K562 (cell line): Measurements from ENCODE around the gene RAB26. TPM values are rescaled to one million over a fixed set of nuclear protein-coding genes. Genes with fewer than 3 reads are reported as not detected.

Source experiments
- MEF2A ChIP-seq: IDR thresholded peaks from 2 replicates; pipeline ENCODE4 v1.6.1; 2011; ENCODE audit warnings: low read depth, mild to moderate bottlenecking, low read length, moderate library complexity; ENCODE audit not compliant: control insufficient read depth
- MTA1 ChIP-seq: fragments of 450-650 bp; IDR thresholded peaks from 2 replicates; pipeline ENCODE4 v1.6.1; 2017; ENCODE audit warnings: borderline replicate concordance
- PTRF ChIP-seq: fragments of 450-650 bp; IDR thresholded peaks from 2 replicates; pipeline ENCODE4 v1.6.1; 2016; ENCODE audit warnings: mild to moderate bottlenecking, missing genetic modification characterization, missing compliant biosample characterization
- SMARCA4 ChIP-seq: fragments of 450-650 bp; IDR thresholded peaks from 2 replicates; pipeline ENCODE4 v1.6.1; 2016
- SRSF9 ChIP-seq: fragments of 200-400 bp; formaldehyde crosslinking; IDR thresholded peaks from 2 replicates; pipeline ENCODE4 v1.6.1; 2017; ENCODE audit warnings: low read depth, low read length, borderline replicate concordance
- ZC3H8 ChIP-seq: fragments of 450-650 bp; IDR thresholded peaks from 2 replicates; pipeline ENCODE4 v1.6.1; 2017
- ZNF551 ChIP-seq: fragments of 250-450 bp; sonication (Bioruptor Pico); IDR thresholded peaks from 2 replicates; pipeline ENCODE4 v1.5.0; 2021; ENCODE audit warnings: mild to moderate bottlenecking, moderate library complexity
- ZNF778 ChIP-seq: fragments of 450-650 bp; formaldehyde crosslinking; IDR thresholded peaks from 2 replicates; pipeline ENCODE4 v1.4.0; 2020; ENCODE audit warnings: mild to moderate bottlenecking, moderate library complexity
- polyA plus RNA-seq, 8 experiments: library from polyadenylated mRNA; depleted of rRNA in 4 of 8; stranded (reverse) in 5 of 8; unstranded in 3 of 8; fragments of >200 nt; fragmentation: Nextera tagmentation in 2 of 8; fragmentation: Illumina TruSeq in 1 of 8; extraction: Ambion mirVana in 2 of 8; extraction: Trizol in 1 of 8; gene quantifications; 2 replicates each; pipeline versions ENCODE4 v1.2.1 to v1.2.3, GENCODE V29; 2011 to 2014; ENCODE audit warnings: inconsistent platforms in 1 of 8, missing spikeins in 1 of 8
- total RNA-seq, 7 experiments: library from RNA; depleted of rRNA in 6 of 7; stranded (reverse); fragments of >200 nt in 6 of 7; fragmentation: Illumina TruSeq in 2 of 7; extraction: Trizol in 2 of 7; gene quantifications; 2 replicates each; pipeline versions ENCODE4 v1.2.1 to v1.2.3, GENCODE V29; 2011 to 2021; ENCODE audit warnings: low replicate concordance in 1 of 7
- TF ChIP-seq, protein P1 (sequence below), 2 experiments: fragments of 450-650 bp in 1 of 2; sonication (generic) in 1 of 2; formaldehyde crosslinking in 1 of 2; IDR thresholded peaks; 2 replicates each; pipeline versions ENCODE4 v1.7.1 to v1.9.0; 2016 to 2022; ENCODE audit warnings: inconsistent platforms in 1 of 2, mild to moderate bottlenecking in 1 of 2, missing genetic modification reagents in 1 of 2
- TF ChIP-seq, protein P2 (sequence below): sonication (generic); IDR thresholded peaks from 2 replicates; pipeline ENCODE4 v1.6.1; 2016
- TF ChIP-seq, protein P3 (sequence below): fragments of 450-650 bp; IDR thresholded peaks from 2 replicates; pipeline ENCODE4 v1.6.1; 2016; ENCODE audit warnings: low read depth, mild to moderate bottlenecking, moderate library complexity
- TF ChIP-seq, protein P4 (sequence below), 2 experiments: fragments of 450-650 bp in 1 of 2; sonication (generic) in 1 of 2; formaldehyde crosslinking; conservative IDR thresholded peaks; 2 replicates each; pipeline versions ENCODE4 v1.4.0 to v1.8.1; 2020 to 2022; ENCODE audit warnings: mild to moderate bottlenecking in 1 of 2, missing genetic modification reagents in 1 of 2
- TF ChIP-seq, protein P5 (sequence below): sonication (generic); formaldehyde crosslinking; IDR thresholded peaks from 2 replicates; pipeline ENCODE4 v1.8.1; 2023; ENCODE audit warnings: mild to moderate bottlenecking, missing genetic modification reagents

RAB26 gene
- total and polyA plus RNA-seq, 9 of the 15 experiments (the other 6 are each of a cell fraction or from before 2014, with no cell fraction given) = 0.25 to 6.1 (median 2.1) TPM

DNA sequence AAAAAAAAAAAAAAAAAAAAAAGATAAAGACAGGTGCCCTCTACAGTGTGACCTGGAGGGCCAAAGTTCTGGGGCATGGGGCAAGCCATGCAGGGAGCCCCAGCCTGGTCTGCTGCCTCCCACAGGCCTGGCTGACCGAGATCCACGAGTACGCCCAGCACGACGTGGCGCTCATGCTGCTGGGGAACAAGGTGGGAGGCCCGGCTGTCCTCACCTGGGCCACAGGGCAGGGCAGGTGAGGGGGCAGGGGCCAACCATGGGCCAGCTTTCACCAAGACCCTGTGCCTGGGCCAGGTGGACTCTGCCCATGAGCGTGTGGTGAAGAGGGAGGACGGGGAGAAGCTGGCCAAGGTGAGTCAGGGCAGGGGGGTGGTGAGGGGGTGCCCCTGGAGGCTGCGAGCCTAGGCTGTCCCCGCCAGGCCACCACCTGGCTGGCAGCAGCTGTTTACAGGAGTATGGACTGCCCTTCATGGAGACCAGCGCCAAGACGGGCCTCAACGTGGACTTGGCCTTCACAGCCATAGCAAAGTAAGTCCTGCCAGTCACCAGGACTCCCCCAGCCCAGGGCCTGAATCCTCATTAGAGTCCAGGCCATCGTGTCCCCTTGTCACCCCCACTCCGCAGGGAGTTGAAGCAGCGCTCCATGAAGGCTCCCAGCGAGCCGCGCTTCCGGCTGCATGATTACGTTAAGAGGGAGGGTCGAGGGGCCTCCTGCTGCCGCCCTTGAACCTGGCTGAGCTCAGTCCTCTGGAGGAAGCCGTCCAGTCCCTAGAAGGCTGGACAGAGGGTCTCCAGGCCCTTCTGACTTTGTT, 4.5 kb downstream of the RAB26 start (continued):
- TF ChIP-seq, protein P1, sequence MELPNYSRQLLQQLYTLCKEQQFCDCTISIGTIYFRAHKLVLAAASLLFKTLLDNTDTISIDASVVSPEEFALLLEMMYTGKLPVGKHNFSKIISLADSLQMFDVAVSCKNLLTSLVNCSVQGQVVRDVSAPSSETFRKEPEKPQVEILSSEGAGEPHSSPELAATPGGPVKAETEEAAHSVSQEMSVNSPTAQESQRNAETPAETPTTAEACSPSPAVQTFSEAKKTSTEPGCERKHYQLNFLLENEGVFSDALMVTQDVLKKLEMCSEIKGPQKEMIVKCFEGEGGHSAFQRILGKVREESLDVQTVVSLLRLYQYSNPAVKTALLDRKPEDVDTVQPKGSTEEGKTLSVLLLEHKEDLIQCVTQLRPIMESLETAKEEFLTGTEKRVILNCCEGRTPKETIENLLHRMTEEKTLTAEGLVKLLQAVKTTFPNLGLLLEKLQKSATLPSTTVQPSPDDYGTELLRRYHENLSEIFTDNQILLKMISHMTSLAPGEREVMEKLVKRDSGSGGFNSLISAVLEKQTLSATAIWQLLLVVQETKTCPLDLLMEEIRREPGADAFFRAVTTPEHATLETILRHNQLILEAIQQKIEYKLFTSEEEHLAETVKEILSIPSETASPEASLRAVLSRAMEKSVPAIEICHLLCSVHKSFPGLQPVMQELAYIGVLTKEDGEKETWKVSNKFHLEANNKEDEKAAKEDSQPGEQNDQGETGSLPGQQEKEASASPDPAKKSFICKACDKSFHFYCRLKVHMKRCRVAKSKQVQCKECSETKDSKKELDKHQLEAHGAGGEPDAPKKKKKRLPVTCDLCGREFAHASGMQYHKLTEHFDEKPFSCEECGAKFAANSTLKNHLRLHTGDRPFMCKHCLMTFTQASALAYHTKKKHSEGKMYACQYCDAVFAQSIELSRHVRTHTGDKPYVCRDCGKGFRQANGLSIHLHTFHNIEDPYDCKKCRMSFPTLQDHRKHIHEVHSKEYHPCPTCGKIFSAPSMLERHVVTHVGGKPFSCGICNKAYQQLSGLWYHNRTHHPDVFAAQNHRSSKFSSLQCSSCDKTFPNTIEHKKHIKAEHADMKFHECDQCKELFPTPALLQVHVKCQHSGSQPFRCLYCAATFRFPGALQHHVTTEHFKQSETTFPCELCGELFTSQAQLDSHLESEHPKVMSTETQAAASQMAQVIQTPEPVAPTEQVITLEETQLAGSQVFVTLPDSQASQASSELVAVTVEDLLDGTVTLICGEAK (IDR thresholded peaks at IDR 0.05) = no peak
- TF ChIP-seq, protein P1 (CRISPR knock-in tag; IDR thresholded peaks at IDR 0.05) = no peak
- TF ChIP-seq, protein P2, sequence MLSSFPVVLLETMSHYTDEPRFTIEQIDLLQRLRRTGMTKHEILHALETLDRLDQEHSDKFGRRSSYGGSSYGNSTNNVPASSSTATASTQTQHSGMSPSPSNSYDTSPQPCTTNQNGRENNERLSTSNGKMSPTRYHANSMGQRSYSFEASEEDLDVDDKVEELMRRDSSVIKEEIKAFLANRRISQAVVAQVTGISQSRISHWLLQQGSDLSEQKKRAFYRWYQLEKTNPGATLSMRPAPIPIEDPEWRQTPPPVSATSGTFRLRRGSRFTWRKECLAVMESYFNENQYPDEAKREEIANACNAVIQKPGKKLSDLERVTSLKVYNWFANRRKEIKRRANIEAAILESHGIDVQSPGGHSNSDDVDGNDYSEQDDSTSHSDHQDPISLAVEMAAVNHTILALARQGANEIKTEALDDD = no peak
- TF ChIP-seq PTRF (no peak), MTA1 (no peak), ZC3H8 (no peak), MEF2A (no peak), SMARCA4 (no peak), ZNF551 (CRISPR knock-in tag) (no peak), SRSF9 (no peak), ZNF778 (CRISPR knock-in tag) (no peak)
- TF ChIP-seq, protein P3, sequence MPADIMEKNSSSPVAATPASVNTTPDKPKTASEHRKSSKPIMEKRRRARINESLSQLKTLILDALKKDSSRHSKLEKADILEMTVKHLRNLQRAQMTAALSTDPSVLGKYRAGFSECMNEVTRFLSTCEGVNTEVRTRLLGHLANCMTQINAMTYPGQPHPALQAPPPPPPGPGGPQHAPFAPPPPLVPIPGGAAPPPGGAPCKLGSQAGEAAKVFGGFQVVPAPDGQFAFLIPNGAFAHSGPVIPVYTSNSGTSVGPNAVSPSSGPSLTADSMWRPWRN = no peak
- TF ChIP-seq, protein P4, sequence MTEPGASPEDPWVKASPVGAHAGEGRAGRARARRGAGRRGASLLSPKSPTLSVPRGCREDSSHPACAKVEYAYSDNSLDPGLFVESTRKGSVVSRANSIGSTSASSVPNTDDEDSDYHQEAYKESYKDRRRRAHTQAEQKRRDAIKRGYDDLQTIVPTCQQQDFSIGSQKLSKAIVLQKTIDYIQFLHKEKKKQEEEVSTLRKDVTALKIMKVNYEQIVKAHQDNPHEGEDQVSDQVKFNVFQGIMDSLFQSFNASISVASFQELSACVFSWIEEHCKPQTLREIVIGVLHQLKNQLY (CRISPR knock-in tag; conservative IDR thresholded peaks at IDR 0.05) = no peak
- TF ChIP-seq, protein P5, sequence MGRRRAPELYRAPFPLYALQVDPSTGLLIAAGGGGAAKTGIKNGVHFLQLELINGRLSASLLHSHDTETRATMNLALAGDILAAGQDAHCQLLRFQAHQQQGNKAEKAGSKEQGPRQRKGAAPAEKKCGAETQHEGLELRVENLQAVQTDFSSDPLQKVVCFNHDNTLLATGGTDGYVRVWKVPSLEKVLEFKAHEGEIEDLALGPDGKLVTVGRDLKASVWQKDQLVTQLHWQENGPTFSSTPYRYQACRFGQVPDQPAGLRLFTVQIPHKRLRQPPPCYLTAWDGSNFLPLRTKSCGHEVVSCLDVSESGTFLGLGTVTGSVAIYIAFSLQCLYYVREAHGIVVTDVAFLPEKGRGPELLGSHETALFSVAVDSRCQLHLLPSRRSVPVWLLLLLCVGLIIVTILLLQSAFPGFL = 0 out of 2 replicates have a peak, but pooled peaks have one; percentile 35
